Ovary (tissue), 3 donors: ENCODE measurements around the gene MAP3K21.

Source experiments
- CTCF ChIP-seq, 3 donors: fragments of 450-650 bp in 2 of 3; fragments of 200-600 bp in 1 of 3; IDR thresholded peaks; one replicate each; pipeline versions ENCODE4 v1.5.1 to v1.8.0; 2016 to 2022; ENCODE audit warnings: antibody characterized with exemption in 3 of 3, mild to moderate bottlenecking in 1 of 3
- EP300 ChIP-seq: sonication (generic); formaldehyde crosslinking; IDR thresholded peaks from one replicate; pipeline ENCODE4 v1.6.1; 2017; ENCODE audit warnings: antibody characterized with exemption
- POLR2A ChIP-seq: fragments of 450-650 bp; IDR thresholded peaks from one replicate; pipeline ENCODE4 v1.6.1; 2017; ENCODE audit warnings: antibody characterized with exemption, mild to moderate bottlenecking, moderate library complexity
- donor health status: DM: no; HTN: no; CAD: no.

DNA sequence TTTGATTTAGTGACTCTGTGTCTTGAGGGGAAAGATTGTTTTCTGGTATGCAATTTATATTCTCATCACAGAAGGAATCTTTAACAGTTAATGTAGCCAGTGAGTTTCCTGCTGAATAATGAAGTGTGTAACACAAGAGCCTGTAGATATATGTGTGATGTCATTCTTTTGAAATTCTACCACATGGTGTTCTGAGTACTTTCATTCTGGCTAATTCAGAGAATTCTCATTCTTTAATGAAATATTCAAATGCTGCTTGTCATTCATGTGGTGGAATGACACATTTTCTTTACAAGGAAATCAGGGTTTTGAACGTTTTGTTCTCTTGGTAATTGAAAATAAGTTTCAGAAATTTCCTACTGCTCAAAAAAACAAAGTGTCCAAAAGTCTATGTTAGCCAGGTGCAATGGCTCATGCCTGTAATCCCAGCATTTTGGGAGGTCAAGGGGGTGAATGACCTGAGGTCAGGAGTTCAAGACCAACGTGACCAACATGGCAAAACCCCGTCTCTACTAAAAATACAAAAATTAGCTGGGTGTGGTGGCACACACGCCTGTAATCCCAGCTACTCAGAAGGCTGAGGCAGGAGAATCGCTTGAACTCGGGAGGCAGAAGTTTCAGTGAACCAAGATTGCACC, 79.6 kb downstream of the MAP3K21 start:
- TF ChIP-seq CTCF (IDR thresholded peaks at IDR 0.05) (no peak), POLR2A (no peak), EP300 (no peak)
